Epithelial cell of prostate (primary cell): Measurements from ENCODE around the gene AGPAT3.

Experiments used
- DNase-seq: peaks from one replicate; pipeline ENCODE4 v3.0.0-alpha.2; 2011; ENCODE audit warnings: low read depth, low spot score
- H3K27ac ChIP-seq: fragments of 450-650 bp; 2 replicates; pipeline ENCODE4 v1.5.1; 2017; ENCODE audit warnings: mild to moderate bottlenecking

AGPAT3 gene

GRCh38 chr21:43967981-43968380 lies 103.0 kb downstream of the AGPAT3 start:
- H3K27ac ChIP-seq: no peak overlapping the region
- no peak for DNase-seq

GRCh38 chr21:43968410-43969114 lies 103.5 kb downstream of the AGPAT3 start:
- no peak for DNase-seq
- no peak overlapping the region for H3K27ac ChIP-seq

GRCh38 chr21:43969115-43969444 lies 104.1 kb downstream of the AGPAT3 start:
- H3K27ac ChIP-seq: no peak overlapping the region
- DNase-seq: no peak

GRCh38 chr21:43970551-43970950 lies 105.5 kb downstream of the AGPAT3 start:
- H3K27ac ChIP-seq: no peak overlapping the region
- no peak for DNase-seq

GRCh38 chr21:43971201-43971991 lies 106.4 kb downstream of the AGPAT3 start:
- no peak for DNase-seq
- H3K27ac ChIP-seq: no peak overlapping the region

GRCh38 chr21:43971992-43972255 lies 106.9 kb downstream of the AGPAT3 start:
- no peak overlapping the region for H3K27ac ChIP-seq
- no peak for DNase-seq

GRCh38 chr21:43972850-43973633 lies 108.0 kb downstream of the AGPAT3 start:
- H3K27ac ChIP-seq: no peak overlapping the region
- no peak for DNase-seq

GRCh38 chr21:43973634-43973955 lies 108.6 kb downstream of the AGPAT3 start:
- no peak for DNase-seq

GRCh38 chr21:43974791-43975468 lies 109.9 kb downstream of the AGPAT3 start:
- DNase-seq: no peak
- H3K27ac ChIP-seq: no peak overlapping the region

More at GRCh38 chr21:43973634-43973955, 108.6 kb downstream of the AGPAT3 start:
- H3K27ac ChIP-seq: no peak overlapping the region

GRCh38 chr21:43975469-43976098 lies 110.6 kb downstream of the AGPAT3 start:
- H3K27ac ChIP-seq: no peak overlapping the region
- no peak for DNase-seq

- DNase-seq: no peak
- no peak overlapping the region for H3K27ac ChIP-seq
Measured at GRCh38 chr21:43976661-43977060, 111.6 kb downstream of the AGPAT3 start.

GRCh38 chr21:43978060-43978459 lies 113.0 kb downstream of the AGPAT3 start:
- H3K27ac ChIP-seq: no peak overlapping the region
- DNase-seq: no peak

- DNase-seq: no peak
- H3K27ac ChIP-seq: no peak overlapping the region
Measured at GRCh38 chr21:43979654-43980053, 114.6 kb downstream of the AGPAT3 start.

- H3K27ac ChIP-seq: no peak overlapping the region
- no peak for DNase-seq
Measured at GRCh38 chr21:43981151-43981870, 116.3 kb downstream of the AGPAT3 start.

GRCh38 chr21:43981871-43982210 lies 116.8 kb downstream of the AGPAT3 start:
- no peak overlapping the region for H3K27ac ChIP-seq
- DNase-seq: no peak

GRCh38 chr21:43982489-43983078 lies 117.6 kb downstream of the AGPAT3 start:
- H3K27ac ChIP-seq: no peak overlapping the region
- no peak for DNase-seq

GRCh38 chr21:43983390-43983789 lies 118.4 kb downstream of the AGPAT3 start:
- H3K27ac ChIP-seq: no peak overlapping the region
- DNase-seq: no peak

- H3K27ac ChIP-seq: no peak overlapping the region
Measured at GRCh38 chr21:43983860-43984420, 118.9 kb downstream of the AGPAT3 start.

More at GRCh38 chr21:43983860-43984420, 118.9 kb downstream of the AGPAT3 start:
- no peak for DNase-seq
